HS-27A (cell line): ENCODE measurements around the gene C4A.
"Not testable (repeated sequence)": the region's sequence is repeated elsewhere in the genome, so short reads cannot be mapped to it uniquely, and the experiment has no call there.

Experiments used
- DNase-seq: peaks from one replicate; pipeline ENCODE4 v3.0.0-alpha.2; 2012; ENCODE audit warnings: low read depth, missing footprints

The C4A gene

DNA sequence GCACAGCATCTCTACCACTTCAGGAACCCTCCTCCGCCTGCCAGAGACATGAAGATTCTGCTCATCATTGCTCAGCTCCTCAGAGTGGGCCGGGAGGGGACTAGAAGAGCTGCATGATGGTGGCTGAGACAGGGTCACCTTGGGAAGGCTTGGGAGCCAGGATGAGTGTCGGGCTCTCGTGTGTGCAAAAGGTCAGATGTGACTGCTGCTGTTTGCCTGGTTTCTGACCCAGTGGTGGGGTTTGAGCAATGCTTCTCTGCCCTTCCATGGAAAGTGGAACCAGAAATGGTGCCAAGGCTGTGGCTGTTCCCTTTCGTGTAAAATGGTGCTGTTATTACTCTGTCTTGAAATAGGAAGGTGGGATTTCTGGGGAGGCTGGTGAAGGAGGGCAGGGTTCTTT lies 859 bp upstream of the C4A start:
- not testable (repeated sequence) for DNase-seq

DNA sequence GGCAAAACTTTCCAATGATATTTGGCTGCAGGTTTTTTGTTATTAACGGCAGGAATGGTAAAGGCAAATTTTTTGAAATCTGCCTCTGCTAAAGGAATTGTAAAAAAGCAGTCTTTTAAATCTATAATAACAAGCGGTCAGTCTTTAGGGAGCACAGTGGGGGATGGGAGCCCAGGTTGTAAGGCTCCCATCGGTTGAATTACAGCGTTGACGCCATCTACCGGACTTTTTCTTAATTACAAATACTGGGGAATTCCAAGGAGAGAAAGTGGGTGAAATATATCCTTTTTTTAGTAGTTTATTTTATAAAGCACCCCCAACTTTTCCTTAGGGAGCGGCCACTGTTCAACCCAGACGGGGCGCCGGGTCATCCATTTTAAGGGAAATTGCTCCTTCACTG lies 7.5 kb downstream of the C4A start:
- not testable (repeated sequence) for DNase-seq

DNA sequence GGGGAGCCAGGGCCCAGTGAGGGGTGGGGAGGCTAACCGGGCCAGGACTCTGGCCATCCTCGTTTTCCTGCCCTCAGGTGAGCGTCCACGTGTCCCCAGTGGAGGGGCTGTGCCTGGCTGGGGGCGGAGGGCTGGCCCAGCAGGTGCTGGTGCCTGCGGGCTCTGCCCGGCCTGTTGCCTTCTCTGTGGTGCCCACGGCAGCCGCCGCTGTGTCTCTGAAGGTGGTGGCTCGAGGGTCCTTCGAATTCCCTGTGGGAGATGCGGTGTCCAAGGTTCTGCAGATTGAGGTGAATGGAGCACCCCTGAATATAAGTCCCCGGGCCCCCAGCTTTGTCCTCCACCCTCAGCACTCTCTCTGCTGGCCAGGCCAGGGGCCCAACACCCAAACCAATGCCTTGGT lies 12.6 kb downstream of the C4A start:
- not testable (repeated sequence) for DNase-seq

- DNase-seq: not testable (repeated sequence)
Measured at GRCh38 chr6:31996385-31996784, 14.5 kb downstream of the C4A start.

DNA sequence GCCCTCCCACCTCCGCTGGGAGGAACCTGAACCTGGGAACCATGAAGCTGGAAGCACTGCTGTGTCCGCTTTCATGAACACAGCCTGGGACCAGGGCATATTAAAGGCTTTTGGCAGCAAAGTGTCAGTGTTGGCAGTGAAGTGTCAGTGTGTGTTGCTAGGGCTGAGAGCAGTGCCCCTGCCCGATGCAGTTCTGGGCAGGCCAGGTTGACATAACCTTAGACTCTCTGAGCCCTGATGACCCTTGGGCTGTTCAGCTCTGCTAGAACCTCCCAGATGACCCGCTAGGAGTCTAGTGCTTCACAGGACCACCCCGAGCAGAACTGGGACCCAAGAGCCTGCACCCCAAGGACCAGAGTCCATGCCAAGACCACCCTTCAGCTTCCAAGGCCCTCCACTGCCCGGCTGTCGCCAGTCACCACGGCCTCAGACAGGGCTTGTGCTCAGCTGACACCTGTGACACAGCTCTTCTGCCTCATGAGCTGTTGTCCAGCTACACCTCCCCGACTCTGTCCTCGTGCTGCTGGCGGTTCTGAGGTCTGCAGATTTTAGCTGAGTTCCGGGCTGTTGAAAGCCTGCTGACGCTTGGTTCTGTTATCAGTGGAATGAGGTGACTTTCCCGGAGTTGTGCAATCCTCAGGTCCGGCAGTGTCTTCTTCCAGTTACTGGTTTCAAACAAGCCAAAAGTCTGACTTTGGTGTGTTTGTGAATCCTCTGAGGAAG lies 20.9 kb downstream of the C4A start:
- DNase-seq: not testable (repeated sequence)

GRCh38 chr6:32003301-32003700 lies 21.4 kb downstream of the C4A start:
- not testable (repeated sequence) for DNase-seq

DNA sequence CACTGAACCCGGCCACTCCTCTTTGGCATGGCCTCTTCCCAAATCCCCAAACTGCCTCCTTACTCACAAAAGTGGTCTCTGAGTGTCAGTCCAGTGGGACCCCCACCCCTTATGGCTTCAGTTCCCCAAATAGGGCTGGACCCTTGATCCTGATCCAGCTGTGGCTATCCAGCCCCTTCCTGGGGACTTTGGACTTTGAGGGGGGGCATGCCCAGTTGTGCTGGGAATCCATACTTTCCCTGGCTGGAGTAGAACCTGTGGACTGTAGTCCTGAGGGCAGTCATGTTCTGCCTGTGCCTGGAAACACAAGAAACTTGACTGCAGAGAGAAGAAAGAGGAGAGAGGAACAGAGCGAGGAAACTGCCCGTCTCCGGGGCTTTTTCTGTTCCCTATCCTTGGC lies 22.5 kb downstream of the C4A start:
- not testable (repeated sequence) for DNase-seq

GRCh38 chr6:32004864-32005537 lies 23.1 kb downstream of the C4A start:
- DNase-seq: not testable (repeated sequence)

GRCh38 chr6:32005538-32005880 lies 23.7 kb downstream of the C4A start:
- DNase-seq: not testable (repeated sequence)

DNA sequence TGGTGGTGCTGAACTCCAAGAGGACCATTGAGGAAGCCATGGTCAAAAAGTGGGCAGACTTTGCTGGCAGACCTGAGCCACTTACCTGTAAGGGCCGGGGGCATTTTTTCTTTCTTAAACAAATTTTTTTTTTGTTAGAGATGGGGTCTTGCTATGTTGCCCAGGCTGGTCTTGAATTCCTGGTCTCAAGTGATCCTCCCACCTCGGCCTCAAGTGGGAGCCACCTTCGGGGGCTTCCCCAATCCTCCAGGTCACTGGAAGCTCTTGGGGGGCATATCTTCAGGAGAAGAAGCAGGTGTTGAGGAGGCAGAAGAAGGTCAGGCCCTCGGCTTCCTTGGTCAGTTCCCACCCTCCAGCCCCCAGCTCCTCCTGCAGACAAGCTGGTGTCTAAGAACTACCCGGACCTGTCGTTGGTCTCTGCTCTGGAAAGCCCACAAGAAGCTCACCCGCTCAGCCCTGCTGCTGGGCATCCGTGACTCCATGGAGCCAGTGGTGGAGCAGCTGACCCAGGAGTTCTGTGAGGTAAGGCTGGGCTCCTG lies 24.2 kb downstream of the C4A start:
- not testable (repeated sequence) for DNase-seq

DNA sequence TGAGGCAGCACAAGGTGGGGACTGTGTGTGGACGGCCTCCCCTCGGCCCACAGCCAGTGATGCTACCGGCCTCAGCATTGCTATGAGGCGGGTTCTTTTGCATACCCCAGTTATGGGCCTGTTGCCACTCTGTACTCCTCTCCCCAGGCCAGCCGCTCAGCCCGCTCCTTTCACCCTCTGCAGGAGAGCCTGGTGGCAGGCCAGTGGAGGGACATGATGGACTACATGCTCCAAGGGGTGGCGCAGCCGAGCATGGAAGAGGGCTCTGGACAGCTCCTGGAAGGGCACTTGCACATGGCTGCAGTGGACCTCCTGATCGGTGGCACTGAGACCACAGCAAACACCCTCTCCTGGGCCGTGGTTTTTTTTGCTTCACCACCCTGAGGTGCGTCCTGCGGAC lies 25.2 kb downstream of the C4A start:
- DNase-seq: not testable (repeated sequence)

DNA sequence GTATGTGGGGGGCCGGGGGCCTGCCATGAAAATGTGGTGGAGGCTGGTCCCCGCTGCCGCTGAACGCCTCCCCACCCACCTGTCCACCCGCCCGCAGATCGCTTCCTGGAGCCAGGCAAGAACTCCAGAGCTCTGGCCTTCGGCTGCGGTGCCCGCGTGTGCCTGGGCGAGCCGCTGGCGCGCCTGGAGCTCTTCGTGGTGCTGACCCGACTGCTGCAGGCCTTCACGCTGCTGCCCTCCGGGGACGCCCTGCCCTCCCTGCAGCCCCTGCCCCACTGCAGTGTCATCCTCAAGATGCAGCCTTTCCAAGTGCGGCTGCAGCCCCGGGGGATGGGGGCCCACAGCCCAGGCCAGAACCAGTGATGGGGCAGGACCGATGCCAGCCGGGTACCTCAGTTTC lies 26.2 kb downstream of the C4A start:
- not testable (repeated sequence) for DNase-seq

- not testable (repeated sequence) for DNase-seq
Measured at GRCh38 chr6:32008616-32009015, 26.8 kb downstream of the C4A start.

- not testable (repeated sequence) for DNase-seq
Measured at GRCh38 chr6:32009537-32009936, 27.7 kb downstream of the C4A start.

GRCh38 chr6:32010856-32011530 lies 29.1 kb downstream of the C4A start:
- not testable (repeated sequence) for DNase-seq

GRCh38 chr6:32012941-32013617 lies 31.2 kb downstream of the C4A start:
- not testable (repeated sequence) for DNase-seq

DNA sequence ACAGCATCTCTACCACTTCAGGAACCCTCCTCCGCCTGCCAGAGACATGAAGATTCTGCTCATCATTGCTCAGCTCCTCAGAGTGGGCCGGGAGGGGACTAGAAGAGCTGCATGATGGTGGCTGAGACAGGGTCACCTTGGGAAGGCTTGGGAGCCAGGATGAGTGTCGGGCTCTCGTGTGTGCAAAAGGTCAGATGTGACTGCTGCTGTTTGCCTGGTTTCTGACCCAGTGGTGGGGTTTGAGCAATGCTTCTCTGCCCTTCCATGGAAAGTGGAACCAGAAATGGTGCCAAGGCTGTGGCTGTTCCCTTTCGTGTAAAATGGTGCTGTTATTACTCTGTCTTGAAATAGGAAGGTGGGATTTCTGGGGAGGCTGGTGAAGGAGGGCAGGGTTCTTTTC lies 31.9 kb downstream of the C4A start:
- DNase-seq: not testable (repeated sequence)

DNA sequence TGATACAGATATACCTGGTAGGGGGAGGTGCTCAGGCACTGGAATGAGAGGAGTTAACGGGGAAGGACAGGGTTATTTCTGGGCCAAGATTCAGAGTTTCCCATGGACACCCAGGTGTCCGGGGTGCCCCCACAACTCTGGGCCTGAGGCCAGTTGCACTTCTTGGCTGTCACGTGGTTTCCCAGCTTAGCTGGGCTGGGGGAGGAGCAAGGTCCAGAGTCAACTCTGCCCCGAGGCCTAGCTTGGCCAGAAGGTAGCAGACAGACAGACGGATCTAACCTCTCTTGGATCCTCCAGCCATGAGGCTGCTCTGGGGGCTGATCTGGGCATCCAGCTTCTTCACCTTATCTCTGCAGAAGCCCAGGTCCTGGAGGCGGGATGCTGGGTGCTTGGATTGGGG lies 32.7 kb downstream of the C4A start, which contains the start of gene C4B:
TSS of gene C4B (plus strand) at position 249 of the 400 bp plus-strand sequence. CDS start at position 300, 51 bp downstream.
- DNase-seq: not testable (repeated sequence)

DNA sequence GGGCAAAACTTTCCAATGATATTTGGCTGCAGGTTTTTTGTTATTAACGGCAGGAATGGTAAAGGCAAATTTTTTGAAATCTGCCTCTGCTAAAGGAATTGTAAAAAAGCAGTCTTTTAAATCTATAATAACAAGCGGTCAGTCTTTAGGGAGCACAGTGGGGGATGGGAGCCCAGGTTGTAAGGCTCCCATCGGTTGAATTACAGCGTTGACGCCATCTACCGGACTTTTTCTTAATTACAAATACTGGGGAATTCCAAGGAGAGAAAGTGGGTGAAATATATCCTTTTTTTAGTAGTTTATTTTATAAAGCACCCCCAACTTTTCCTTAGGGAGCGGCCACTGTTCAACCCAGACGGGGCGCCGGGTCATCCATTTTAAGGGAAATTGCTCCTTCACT lies 40.2 kb downstream of the C4A start:
- DNase-seq: not testable (repeated sequence)

- DNase-seq: not testable (repeated sequence)
Measured at GRCh38 chr6:32028631-32029030, 46.8 kb downstream of the C4A start.

DNA sequence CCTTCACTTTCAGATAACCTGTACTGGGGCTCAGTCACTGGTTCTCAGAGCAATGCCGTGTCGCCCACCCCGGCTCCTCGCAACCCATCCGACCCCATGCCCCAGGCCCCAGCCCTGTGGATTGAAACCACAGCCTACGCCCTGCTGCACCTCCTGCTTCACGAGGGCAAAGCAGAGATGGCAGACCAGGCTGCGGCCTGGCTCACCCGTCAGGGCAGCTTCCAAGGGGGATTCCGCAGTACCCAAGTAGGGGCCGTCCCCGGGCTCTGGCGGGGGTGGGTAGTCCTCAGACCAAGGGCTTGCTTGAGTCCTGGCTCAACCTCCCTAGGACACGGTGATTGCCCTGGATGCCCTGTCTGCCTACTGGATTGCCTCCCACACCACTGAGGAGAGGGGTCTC lies 47.7 kb downstream of the C4A start:
- not testable (repeated sequence) for DNase-seq
